Ramos (cell line): ENCODE measurements around the gene DPF3.

Experiments used
- in situ Hi-C: fragments of 300-500 bp; cut with MboI; formaldehyde crosslinking; loops from one replicate; pipeline ENCODE4 v1.14.3; 2022; ENCODE audit warnings: low sequenced_read_pairs; ENCODE audit not compliant: unreplicated experiment

Gene DPF3

DNA sequence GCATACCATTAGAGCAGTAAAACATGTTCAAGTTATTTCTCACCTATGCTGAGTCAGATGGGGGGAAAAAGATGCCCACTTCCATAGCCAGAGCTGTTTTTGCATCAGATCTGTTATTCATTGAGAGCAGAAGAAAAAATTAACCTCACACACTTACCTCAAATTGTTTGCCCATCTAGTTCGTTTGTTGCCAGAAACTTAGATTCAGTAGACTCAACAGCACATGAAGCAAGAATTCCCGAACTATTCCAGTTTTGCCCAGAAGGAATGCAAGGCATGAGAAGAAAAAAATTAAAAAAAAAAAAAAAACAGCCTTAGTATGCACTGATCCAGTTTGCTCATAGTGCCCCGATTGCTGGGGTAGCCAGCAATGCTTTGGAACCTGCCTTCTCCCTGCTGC lies 12.4 kb upstream of the DPF3 start:
- in situ Hi-C loops = loop anchor here (5.0 kb wide), 1 partner anchor 389 kb away; no protein-coding TSS in a partner anchor

DNA sequence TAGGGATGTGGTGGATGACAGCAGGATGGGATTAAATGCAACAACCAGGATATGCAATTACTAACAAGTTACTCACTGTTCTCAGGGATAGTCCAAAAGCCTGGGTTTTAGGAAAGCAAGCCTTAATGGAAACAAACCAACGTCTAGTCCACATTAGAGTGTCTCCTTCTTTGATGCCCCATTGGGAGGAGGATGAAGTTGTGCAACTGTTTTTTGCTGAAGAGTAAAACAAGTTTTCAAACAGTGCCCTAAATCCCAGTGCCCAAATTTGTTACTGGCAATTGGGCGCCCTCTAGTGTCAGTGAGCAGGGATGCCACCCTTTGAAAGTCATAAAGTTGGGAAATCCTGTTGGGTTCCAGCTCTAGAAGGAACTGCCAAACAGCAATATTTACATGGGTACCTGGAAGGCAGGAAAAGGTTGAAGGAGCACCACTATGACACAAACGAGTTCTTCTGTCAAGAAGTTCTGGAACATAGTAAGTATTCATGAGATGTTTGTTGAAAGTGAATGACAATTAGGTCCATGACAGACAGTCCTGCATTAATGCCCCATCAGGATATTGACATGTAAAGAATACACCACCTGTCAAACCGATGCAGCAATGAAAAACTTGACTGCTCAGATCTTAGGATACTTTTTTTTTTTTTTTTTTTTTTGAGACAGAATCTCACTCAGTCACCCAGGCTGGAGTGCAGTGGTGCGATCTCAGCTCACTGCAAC lies 11.1 kb upstream of the DPF3 start:
- in situ Hi-C loops = loop anchor here (5.0 kb wide), 1 partner anchor 388 kb away; no protein-coding TSS in a partner anchor

DNA sequence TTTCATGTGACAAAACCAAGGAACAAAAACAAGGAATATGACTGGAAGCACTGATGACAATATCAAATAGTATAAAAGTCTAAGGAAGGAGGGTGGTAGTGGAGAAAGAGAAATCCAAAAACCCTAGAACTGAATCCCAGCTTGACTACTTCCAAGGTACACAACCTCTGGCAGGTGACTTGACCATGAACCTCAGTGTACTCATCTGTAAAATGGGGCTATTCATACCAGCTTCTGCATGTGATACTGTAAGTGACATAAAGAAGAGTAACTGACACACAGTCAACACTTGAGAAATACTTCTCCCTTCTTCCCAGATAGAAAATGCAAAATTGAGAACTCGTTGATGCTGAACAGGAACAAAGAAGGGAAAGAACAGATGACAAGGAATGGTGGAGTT lies 10.3 kb upstream of the DPF3 start:
- in situ Hi-C loops = no loop called here

DNA sequence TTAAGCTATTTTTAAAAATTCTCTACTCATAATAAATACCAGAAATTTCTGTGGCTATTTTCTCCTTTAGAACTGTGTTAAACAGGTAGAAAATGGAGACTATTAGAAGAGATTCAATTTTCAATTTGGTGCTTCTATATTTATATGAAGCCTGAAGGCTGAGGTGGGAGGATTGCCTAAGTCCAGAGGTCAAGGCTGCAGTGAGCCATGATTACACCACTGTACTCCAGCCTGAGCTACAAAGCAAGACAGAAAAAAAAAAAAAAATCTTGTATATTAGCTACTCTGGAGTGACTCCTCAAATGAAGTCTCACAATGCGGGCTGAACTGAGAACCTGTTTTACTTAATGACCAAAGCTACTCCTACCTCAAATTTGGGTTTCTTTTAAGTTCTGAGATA lies 9.8 kb upstream of the DPF3 start:
- in situ Hi-C loops = no loop called here

DNA sequence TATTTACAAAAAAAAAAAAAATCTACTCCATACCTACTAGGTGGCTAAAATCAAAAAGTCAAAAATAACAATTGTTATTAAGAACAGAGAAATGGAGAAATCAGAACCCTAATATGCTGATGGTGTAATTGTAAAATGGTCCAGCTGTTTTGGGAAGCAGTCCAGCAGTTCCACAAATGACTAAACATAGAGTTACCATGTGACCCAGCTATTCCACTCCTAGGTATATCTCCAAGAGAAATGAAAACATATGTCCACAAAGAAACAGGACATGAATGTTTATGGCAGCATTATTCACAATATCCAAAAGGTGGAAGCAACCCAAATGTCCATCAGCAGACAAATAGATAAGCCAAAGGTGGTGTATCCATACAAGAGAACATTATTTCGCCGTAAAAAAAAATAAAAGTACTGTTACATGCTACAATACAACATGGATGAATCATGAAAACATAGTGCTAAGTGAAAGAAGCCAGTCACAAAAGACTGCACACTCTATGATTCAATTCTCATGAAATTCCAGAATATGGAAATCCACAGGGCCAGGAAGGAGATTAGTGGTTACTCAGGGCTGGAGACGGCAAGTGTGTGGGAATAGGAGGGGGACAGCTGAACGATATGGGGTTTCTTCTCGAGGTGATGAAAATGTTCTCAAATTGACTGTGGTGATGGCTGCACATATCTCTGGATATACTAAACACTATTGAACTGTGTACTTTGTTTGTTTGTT lies 9.1 kb upstream of the DPF3 start:
- in situ Hi-C loops = no loop called here

DNA sequence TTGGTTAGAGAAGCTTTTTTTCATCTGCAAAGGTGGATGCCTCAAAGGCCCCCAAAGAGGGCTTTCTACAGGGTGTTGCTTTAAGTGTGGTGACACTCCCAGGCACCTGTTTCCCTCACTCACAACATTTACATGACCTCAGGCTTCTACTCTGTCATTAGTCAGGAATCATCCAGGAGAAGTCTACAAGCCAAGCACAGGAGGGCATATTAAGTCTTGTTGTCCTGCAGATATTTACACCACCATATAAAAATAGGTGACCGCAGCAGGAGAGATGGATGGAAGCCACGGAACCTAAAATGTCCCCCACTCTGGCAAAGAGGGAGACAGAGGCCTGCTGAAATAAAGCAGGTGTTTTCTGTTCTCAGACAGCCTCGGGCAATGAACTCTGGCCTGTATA lies 7.5 kb upstream of the DPF3 start:
- in situ Hi-C loops = no loop called here

DNA sequence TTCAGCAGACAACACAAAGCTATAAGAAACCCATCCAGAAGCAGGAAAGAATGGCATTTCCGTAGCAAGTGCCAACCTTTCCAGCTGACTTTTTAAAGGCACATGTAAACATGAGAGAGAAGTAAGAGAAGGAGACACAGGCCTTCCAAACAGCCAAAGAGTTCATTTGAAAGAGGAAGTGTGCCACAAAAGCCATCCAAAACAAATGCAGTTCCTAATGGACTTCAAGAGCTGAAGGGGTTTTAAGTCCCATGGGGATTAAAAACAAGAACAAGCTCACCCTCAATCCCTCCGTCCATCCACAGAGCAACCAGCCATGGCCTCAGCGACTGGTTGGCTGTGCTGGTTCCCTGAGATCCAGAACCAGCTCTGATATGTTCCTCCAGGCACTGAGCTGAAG lies 4.5 kb upstream of the DPF3 start:
- in situ Hi-C loops = no loop called here

DNA sequence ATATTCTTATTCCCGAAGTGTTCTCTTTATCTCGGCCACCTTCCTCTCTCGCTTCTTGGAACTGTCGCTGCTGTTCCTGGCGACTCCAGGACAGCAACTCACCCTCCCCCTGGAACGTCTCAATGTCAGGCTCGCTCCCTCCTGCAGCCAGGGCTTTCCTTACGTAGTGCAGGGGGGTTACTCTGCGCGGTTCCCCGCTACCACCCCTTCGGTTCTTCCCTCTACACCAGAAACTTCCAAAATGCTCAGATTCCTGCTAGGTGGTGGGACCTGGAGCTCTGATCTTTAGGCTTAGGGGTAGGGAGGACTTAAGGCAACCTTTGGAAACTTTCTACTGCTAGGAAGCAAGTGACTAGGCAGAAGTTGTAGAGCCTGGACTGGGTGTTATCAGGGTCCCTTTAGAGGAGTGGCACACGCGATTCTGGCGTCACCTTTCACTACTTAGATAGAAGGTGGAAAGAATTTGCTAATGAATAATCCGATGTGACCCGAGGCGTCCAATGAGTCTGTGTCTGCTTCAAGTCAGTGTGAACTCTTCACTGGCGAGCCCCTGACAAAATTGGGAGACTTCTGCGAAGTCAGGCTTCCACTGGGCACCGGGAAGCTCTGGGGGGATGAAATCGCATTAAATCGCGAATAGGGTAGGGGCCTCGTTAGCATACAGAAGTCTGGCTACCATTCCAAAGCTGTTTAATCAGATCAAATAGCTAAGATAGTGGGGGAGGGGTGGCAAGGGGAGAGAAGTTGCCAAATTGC lies 900 bp upstream of the DPF3 start:
- in situ Hi-C loops = no loop called here

DNA sequence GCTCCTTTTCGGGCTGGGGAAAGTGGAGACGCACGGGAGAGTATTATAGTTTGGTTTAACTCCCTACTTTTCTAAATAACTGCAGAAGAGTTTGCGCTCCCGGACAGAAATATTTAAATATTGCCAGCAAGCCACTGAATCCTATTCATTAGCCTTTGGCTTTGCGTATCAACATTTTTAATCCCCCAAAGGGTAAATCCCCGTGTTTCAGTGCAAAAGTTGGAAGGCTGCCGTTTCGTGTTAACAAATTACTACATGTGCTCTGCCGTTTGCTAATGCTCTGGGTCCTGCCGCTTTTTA lies 372 bp upstream of the DPF3 start:
- in situ Hi-C loops = no loop called here

DNA sequence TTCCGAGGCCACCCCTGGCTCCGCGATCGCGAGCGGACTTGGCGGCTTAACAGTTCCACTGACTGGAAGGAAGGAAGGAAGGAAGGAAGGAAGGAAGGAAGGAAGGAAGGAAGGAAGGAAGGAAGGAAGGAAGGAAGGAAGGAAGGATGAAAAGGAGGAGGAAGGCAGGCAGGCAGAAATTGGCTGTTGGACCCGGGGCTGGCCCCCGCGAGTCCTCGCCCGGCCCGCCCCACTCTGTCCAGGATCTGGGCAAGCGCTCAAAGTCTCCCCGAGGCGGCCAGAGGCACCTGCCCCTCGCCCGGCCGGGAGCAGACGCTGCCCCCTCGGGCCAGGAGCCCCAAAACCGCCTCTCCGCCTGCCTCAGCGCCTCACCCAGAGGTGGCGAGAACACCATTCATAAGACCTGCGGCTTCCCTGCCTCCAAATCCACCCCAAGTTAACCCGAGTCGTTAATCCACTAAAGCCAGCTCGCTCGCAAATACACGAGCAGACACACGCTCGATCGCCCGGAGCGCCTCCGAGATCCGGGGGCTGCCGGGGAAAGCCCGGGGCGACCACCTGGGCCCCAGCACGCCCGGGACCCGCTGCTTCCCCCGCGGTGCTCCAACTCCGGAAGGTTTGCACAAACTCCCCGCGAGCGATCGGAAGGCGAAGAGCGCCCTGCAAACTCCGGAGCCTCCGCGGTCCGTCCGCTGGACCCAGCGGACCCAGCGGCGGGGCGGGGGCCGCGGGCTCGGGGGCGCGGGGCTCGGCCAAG lies 844 bp downstream of the DPF3 start:
- in situ Hi-C loops = no loop called here

DNA sequence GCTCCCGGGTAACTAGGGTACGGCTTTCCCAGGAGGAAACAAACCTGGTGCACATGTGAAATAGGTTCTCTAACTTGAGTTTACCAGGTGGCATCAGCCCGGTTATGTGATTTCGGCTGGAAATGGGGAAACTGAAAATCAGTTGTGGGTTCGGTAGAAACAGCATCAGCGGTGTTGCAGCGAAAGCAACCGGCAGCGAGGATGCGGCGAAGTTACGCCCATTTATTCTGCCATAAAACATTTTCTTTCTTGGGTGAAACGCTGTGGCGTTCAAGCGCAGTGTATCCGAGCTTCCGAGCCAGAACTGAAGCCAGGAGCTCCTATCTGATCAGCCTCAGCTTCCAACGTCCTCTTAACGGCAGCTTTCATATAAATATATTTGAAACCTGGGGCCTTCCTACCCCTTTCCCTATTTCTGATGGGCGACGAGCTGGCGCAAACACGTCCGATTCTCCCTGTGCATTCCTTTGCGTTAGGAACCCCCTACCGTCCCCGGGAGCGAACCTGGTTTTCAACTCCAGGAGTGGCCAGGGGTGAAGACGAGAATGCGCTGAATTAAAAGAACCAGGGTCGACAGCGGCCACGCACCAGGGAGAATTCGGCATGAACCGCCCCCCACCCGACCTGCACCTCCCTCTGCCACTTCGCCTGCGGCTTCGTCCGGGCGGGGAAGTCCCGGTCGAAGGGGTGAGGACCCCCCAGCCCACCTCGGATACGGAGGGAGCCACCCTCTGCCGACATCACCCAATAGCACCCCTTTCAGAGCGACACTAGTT lies 1.6 kb downstream of the DPF3 start:
- in situ Hi-C loops = no loop called here

DNA sequence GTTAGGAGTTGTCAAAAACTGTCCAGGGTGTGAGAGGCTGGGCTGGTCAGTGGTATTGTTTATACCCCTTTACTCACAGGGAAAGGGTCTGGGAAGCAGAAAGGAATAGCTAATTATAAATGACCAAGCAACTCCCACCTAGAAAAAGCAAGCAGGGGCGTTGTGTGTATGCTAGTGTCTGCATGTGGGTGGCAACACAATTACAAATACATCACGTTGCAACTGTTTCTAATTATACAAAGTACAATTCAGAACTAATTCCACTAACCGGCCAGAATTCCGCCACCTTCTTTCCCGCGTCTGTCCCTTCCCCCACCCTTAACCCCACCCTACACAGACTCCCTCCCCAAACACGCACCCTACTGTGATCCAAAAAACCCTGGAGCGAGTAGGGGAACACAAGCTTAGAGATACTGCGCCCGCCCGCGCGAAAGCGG lies 2.2 kb downstream of the DPF3 start:
- in situ Hi-C loops = no loop called here

DNA sequence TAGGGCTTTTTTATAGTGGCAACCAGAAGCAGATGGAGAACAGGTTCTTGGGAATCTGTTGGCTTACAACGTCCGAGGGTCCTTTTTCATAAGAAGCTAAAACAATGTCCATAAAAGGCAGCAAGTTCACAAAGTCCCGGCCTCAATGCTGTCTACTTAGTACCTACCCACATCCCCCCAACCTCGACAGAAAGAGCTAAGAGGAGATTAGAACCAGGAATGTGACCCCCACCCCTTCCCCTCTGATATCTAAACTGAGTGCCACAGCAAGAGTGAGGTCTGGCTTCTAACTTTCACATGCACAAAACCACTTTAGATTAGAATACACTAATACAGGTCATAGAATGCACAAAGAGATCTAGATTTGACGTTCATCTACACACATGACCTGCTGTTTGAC lies 4.5 kb downstream of the DPF3 start:
- in situ Hi-C loops = no loop called here

DNA sequence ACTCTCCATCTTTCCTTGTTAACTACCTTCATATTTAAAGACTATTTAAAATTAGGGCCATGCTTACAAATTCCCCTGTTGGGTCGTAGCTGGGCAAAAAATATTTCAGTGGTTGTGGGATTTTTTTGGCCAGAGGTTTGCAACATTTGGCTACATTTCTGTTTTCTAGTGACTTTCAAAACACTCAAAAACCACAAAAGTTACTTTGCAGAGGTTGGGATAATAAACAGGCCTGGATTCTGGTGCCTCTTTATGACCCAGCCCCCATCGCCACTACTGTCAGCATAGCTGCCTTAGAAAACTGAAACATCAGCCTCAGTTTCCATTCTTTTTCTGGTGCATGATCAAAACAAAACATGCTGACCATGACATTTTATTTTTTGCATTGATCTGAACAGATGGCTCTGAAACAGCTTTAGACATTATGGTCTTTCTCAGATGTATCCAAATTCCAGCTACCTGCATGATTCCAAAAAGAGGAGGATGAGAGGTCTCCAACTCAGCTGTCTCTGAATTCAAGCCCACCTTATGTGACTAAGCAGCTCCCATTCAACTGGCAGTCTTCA lies 5.2 kb downstream of the DPF3 start:
- in situ Hi-C loops = no loop called here

DNA sequence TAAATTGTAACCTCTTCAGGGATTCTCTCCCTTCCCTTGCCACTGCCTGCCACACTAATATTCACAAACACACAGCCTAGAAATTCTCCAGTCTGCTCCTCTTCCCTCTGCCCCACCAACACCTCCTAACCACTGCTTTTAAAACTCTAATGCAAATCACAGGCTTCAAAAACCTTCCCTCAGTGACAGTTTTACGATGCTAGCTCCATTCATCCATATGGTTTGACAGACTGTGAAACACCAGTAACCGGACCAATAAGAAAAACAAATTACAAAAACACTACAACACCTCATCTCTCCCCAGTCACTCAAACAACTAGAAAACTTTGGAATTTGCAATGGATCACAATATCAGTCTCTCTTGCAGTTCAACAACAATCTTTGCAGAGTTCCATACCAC lies 5.7 kb downstream of the DPF3 start:
- in situ Hi-C loops = no loop called here

DNA sequence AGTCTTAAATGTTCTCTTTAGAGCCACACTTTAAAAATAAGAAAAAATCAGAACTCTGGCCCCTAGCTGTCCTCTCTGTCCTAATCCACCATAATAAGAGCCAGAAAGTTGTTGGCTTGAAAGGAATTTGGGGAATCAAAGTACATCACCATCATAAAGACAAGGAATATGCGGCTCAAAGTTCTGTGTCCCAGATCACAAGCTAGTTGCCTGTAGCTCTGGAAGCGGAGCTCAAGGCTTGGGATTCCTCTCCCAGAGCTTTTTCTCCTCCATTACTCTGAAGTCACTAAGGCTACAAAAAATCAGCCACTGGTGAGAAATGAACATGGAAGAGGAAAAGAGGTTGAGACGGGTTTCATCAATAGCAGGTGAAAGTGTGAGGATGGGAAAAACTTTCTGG lies 6.4 kb downstream of the DPF3 start:
- in situ Hi-C loops = no loop called here

DNA sequence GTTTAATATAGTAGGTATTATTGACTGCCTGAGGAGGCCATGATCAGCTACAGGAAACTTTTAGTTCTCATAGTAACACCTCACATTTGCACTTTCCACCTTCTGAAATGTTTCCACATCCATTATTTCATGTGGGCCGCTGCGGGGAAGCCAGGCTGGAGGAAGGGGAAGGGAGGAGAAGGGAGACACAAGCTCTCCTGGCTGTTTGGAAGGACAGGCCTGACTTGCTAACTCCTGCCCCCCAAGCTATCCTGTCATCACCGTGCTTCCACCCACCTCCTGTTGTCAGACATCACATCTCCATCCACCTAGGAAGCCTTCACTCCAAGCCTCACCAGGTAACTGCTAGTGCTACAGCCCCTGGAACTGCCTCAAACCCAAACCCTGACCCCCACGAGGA lies 9.5 kb downstream of the DPF3 start:
- in situ Hi-C loops = no loop called here

DNA sequence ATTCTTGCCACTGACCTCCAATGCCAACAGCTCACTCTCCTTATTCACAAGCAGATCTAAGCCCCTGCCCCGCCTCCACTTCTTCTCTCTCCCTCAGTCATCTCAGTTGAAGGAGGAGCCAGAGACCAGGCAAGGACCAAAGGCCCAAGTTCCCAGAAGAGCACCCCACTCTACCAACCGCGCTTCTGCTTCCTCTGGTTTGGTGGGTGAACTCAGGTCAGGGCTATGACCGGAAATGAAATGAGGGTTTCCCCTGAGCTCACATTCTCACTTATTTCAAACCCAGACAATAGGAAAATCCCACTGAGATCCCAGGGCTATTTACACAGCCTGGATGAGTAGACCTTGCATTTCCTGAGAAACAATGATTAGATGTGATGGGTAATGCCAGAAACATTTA lies 9.9 kb downstream of the DPF3 start:
- in situ Hi-C loops = no loop called here

DNA sequence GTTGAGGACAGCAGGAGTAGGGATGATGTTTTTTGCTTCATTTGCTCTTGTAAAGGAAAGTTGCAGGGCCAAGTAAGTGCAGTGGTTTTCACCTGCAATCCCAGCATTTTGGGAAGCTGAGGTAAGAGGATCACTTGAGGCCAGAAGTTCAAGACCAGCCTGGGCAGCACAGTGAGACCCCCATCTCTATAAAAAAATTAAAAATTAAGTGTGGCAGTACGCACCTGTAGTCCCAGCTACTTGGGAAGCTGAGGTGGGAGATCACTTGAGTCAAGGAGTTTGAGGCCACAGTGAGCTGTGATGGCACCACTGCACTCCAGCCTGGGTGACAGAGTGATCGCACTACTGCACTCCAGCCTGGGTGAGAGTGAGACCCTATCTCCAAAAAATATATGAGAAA lies 10.8 kb downstream of the DPF3 start:
- in situ Hi-C loops = no loop called here

DNA sequence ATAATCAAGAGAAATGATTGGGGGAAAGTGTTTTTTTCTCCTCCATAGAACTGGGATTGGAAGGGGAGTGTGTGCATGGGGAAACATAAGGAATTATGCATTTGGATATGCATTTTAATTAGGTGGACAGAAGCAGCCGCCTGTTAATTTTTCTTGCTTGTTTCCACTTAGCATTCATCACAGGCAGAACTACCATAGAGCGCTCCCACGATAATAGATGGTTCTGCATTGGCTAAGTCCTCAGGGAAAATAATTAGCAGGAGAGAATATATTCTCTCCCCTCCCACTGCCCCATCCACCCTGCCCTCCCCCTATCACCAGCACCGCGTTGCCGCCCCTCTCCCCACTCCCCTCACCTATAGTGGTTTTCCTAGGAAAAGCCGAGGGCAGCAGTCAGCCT lies 11.4 kb downstream of the DPF3 start:
- in situ Hi-C loops = no loop called here
